Stimulated activated CD4-positive, alpha-beta T cell treated with anti-CD3 and anti-CD28 coated beads, Interleukin-12 subunit alpha, Interleukin-12 subunit beta, amount 100 ng/mL, for 24 hours (primary cell): Measurements from ENCODE around the gene CSPG5.
A peak's percentile ranks its signal among the peaks of the same experiment; 100 is the strongest.

Experiments used
- DNase-seq, 2 experiments: peaks; one replicate each; pipeline ENCODE4 v3.0.0-alpha.2; 2020; ENCODE audit warnings: low read depth in 2 of 2

CSPG5 gene

DNA sequence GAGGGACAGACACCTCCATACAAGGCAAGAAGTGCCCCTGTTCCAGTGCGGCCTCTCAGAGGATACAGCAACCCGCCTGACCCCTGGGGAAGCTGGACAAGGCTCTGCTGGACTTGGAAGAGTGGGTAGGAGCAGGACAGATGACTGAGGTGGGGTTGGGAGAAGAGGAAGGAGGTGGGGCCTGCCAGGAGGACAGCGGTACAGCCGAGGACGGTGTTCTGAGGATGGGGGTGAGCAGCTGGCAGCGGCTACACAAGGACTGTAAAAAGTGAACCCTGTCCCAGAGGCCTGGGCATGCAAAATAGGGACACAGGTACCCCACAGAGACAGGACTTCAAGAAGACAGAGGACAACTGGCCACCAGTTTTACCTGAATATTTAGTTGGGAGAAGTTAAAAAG lies 41.7 kb downstream of the CSPG5 start:
- DNase-seq, result no peak

DNA sequence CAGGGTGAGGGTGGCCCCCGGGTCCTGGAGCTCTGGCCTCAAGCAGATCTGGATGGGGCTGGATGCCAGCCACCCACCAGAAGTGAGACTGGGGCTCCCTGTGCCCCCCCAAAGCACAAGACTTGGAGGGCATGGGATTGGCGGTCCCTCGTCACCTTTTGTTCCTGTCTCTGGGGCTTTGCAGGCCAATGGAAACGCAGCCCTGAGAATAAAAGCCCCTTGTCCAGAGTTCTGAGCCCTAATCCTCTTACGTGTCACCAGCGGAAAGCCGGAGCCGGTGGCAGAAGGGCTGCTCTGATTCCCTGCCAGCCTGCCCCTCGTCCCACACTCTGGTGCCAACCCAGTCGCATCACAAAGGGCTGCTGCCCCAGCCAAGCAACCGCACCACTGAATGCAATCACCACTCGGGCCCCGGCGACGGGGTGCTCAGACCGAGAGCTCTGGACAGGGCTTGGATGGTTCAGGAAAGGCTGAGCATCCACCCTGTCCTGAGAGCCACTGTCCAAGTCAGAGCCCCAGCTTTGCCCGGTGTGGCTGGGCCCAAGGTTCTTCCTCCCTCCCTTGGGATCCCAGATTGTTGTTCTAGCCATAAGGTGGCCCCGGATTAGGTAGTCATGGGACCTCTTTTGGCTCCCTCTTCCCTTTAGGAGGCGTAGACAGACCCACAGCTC lies 42.3 kb downstream of the CSPG5 start:
- no peak for DNase-seq

DNA sequence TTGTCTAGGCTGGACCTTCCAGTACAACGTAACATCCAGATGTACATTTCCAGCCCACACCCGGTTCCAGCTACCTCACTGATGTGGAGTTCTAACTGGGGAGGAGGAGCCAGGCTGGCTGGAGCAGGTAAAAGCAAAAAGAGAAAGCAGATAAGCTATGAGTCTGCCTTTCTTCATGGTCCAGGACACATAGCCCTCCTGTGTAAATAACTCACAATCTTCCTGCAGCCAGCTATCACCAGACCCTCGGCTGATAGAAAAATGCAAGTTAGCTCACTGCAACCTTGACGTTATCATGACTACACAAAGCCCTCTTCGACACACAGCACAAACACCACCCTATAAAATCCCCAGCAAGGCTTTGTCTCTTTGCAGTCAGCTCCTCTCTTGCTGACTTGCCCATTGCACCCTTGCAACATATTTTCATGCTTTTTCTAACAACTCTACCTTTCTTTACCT lies 44.6 kb downstream of the CSPG5 start:
- no peak for DNase-seq

DNA sequence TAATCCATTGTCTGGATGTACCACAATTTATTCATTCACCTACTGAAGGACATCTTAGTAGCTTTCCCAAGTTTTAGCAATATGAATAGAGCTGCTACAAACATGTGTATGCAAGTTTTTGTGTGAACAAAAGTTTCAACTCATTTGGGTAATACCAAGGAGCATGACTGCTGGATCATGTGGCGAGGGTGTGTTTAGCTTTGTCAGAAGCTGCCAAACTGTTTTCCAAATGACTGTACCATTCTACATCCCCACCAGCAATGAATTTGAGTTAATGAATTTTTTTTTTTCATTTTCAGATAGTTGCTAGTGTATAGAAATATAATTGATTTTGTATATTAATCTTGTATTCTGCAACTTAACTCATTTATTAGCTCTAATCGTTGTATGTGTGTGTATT lies 45.2 kb downstream of the CSPG5 start:
- DNase-seq, result no peak

DNA sequence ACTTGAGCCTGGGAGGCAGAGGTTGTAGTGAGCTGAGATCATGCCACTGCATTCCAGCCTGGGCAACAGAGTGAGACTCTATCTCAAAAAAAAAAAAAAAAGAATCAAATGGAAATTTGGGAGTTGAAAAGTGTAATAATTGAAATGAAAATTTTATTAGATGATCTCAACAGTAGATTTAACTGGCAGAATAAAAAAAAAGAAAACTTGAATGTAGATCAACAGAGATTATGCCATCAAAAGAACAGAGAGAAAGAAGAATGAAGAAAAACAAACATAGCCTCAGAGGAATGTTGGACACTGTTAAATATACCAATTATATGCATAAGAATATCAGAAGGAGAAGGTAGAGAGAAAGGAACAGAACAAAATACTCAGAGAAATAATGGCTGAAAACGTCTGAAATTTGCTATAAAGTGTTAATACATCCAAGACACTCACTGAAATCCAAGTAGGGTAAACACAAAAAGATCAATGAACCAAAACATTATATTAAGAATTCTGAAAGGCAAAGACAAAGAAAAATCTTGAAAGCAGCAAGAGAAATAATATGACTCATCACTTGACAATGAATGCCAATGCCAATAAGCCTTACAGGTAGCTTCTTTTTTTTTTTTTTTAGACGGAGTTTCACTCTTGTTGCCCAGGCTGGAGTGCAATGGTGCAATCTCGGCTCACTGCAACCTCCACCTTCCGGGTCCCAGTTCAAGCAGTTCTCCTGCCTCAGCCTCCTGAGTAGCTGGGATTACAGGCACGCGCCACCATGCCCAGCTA lies 50.5 kb downstream of the CSPG5 start:
- no peak for DNase-seq

DNA sequence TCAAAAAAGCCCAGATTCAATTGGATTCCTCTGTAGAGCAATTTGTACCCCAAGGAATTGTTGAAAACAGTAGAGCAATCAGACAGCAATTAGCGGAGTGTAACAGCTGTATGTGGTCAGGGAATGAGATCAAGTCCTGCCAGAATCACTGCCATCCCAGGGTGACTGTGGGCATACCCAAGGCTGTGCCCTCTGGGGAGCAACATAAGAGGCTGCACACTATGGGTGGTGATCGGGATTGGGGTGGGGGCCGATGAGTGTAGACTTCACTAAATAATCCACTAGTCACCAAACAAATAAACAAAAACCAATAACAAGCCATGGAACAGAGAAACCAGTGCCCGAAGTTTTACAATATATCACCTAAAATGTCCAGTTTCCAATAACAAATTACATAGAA lies 53.0 kb downstream of the CSPG5 start:
- DNase-seq, result no peak

DNA sequence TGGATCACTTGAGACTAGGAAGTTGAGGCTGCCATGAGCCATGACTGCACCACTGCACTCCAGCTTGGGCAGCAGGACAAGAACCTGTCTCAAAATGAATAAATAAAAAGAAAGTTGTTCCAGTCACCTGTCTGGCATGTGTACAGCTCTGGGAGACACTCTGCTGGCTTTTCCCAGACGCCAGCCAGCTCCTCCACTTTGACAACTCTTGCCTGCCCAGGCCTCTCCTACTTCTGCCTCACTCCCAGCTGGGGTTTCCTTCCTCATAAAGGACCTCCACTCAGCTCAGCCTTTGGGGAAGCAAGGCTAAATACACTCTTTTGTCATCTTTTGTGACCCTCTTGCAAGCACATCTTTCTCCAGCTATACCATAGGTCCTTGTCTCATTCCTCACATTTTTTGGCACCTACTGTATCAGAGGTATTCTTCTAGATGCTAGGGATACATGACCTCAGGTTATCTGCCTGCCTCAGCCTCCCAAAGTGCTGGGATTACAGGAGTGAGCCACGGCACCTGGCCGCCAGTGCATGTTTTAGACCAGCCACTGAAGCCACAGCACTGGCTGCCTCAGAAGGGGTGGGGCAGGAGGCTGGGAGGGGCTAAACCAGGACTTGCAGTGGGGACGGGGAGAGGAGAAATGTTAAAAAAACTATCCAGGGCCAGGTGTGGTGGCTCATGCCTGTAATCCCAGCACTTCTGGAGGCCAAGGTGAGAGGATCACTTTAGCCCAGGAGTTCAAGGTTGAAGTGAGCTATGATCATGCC lies 55.2 kb downstream of the CSPG5 start:
- no peak for DNase-seq

DNA sequence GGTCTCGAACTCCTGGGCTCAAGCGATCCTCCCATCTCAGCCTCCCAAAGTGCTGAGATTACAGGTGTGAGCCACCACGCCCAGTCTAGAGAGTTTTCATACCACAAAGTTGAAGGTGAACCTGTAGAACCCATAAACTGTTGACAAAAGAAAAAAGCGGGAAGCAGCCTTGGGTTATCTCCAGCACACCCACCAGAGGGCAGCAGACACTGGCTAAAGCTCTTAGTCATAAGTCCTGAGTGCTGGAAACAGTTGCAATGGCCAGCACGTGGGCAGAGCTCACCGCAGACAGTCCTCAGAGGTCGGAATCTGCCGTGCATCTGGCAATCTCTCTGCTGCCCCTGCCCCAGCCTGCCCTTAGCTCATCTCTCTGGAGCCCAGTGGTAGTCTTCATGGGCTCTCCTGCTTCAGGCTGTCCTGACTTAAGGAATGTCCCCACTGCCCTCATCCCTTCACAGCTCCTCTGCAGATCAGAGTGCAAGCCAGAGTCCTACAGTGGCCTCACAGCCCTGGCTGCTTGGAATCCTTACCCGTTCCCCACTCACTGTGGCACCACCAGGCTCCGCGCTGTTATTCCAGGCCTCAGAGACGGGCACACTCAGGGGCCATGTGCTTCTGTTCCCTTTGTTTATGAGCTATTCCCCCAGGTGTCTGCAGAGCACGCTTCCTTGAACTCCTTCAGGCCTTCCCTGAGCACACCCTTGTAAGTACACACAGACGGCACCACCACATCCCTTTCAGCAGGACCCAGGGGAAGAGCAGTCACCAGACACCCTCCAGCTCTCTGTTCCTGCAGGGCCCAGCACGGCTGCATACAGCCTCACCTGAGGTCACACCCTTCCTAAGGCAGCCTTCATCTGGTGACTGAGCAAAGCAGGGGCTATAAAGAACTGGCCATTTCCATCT lies 56.3 kb downstream of the CSPG5 start:
- DNase-seq, result peak; percentile 43 to 73

DNA sequence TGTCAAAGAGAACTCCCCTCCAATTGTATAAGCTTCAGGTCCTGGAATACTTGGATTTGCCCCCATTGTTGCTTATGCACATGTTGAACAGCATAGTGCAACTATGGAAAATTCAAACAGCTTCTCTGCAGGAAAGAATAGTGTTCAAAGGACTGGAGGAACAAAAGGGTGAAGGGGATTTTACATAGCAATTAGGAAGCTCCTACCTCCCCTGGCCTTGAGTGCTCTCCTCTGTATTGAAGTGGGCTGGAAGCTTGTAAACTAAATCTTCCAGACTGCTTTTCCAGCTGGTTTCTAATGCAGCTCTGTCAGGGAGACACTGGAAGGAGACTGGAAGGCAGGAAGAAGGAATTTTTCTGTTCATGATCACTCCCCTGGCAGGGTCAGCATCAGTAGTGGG lies 57.9 kb downstream of the CSPG5 start:
- no peak for DNase-seq

DNA sequence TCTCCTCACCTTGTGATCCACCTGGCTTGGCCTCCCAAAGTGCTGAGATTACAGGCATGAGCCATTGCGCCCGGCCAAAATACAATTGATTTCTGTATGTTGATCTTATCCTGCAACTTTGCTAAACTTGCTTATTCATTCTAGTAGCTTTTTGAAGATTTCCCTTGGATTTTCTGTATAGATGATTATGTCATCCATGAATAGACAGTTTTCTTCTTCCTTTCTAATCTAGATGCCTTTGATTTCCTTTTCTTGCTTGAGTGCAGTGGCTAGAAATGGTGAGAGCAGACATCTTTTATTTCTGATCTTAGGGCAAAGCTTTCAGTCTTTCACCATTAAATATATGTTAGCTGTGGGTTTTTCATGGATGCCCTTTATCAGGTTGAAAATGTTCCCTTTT lies 60.7 kb downstream of the CSPG5 start:
- no peak for DNase-seq

DNA sequence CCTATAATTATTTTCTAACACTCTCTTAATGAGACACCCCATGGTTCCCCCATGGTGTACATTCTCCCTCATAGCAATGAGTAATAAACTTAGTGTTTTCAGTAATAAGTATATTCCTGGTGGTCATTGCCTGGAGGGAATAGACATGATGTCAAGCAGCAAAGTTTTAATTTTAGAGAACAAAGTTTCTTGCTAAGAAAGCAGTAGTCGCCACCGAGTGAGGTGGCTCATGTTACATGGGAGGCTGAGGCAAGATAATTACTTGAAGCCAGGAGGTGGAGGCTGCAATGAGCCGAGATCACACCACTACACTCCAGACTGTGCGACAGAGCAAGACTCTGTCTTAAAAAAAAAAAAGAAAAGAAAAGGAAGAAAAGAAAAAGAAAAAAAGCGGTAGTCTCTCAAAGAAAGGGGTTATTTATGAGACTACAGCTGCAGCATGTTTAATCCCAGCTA lies 62.8 kb downstream of the CSPG5 start:
- DNase-seq, result no peak

DNA sequence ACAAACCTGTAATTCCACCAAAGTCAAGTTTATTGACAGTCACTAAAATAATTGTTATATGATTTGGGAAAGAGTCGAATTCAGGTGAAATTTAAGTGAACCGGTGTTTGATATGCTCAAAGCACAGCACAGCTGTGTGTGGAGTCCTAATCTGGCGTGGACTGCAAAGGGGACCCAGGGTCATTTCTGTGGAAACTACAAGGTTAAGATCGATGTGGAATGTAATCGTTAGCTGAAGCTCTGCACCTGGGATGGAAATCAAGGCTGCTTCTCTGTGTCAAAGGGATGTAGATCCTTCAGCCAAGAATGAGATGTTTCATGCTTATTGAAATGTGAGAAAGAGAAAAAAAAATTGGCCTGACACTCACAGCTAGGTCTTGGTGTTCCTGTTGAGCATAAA lies 63.6 kb downstream of the CSPG5 start:
- no peak for DNase-seq

DNA sequence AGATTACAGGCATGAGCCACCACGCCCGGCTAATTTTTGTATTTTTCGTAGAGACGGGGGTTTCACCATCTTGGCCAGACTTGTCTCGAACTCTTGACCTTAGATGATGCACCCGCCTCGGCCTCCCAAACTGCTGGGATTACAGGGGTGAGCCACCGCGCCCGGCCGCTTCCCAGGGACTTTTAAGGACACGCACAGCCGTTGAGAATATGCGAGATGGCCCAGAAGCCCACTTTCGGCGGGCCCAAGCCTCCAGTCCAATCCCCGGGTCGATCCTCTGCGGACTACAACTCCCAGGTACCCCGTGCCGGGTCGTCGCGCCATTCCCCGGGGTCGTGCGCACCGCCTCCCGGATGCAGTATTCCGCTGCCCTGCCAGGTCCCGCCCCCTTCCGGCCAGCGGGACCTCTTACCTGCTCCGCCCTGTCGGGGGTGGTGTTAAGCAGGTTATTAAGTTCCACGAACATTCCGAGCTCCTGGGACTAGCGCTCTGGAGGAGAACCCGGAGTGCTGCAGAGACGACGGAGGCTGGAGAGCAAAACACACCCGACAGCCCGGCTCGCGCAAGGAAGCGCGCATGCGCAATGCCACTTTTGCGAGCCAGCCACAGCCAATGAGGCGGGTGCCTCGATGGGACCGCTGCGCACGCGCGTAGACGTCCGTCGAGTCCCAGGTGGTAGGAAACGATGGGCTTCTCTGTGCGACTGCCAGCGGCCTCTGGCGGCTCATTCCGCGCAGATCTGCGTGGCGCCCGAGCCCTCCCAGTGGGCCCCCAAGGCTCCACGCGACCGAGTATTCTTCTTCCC lies 65.3 kb downstream of the CSPG5 start, which contains the start of gene ELP6:
ELP6 (minus strand) TSS at position 588 of the 805 bp plus-strand sequence; CDS start at position 466, 122 bp downstream.
- DNase-seq, result peak; percentile 94 to 95

DNA sequence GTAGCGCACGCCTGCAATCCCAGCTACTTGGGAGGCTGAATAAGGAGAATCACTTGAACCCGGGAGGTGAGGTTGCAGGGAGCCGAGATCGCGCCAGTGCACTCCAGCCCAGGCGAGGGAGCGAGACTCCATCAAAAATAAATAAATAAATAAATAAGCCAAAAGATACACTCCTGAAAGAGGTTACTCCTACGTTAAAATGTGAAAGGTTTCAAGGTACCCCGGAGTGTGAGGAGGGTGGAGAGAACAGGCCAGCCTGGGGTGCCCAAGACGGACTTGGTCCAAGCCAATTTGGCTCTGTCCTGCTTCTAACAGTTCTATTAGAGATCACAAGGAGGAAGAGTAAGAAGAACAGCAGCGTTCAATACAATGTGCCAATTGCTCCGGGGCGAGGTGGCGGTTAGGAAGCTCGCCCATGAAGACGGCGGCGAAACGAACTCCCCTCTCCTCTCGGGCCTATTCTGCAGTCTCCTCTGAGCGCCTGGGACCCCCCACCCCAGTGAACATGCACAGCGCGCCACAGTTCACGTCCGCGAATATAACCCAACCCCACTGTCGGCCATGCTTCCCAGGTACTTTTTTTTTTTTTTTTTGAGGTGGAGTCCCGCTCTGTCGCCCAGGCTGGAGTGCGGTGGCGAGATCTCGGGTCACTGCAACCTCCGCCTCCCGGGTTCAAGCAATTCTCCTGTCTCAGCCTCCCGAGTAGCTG lies 66.1 kb downstream of the CSPG5 start:
- DNase-seq, result peak; percentile 4 to 8
